HG02763 (cell line): ENCODE data around the gene FLT1.

Experiments used
- ATAC-seq: cut with Tn5 transposase; IDR thresholded peaks from one replicate; pipeline ENCODE4 v1.9.1; 2021; ENCODE audit warnings: mild to moderate bottlenecking, moderate library complexity; ENCODE audit not compliant: unreplicated experiment

Gene FLT1

DNA sequence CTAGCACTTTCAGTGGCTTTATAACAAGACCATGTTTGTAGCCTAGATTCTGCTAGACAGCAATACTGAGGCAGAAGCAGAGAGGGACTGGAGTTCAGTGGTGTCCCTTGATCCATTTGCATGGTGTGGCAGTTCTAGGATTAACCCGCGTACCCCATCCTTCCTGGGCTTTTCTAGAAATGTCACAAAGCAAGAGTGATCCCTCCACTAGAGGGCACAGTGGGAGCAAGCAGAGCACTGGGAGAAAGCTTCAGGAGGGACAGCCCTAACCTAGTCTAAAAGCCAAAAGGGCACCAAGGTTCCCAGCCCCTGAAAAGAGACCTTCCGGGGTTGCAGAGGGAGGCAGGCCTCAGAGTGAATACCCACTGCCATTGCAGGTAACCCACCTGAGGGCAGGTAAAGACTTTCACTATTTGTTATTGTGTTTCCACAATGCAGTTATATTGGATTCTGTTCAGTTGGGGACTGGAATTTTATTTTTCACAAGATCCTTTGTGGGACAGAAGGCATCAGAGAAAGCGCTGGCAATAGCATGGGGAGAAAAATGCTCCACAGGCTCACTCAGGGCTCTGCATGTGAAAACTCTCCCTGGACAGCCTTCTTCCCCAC is 170.6 kb downstream of the FLT1 start:
- no peak for ATAC-seq

DNA sequence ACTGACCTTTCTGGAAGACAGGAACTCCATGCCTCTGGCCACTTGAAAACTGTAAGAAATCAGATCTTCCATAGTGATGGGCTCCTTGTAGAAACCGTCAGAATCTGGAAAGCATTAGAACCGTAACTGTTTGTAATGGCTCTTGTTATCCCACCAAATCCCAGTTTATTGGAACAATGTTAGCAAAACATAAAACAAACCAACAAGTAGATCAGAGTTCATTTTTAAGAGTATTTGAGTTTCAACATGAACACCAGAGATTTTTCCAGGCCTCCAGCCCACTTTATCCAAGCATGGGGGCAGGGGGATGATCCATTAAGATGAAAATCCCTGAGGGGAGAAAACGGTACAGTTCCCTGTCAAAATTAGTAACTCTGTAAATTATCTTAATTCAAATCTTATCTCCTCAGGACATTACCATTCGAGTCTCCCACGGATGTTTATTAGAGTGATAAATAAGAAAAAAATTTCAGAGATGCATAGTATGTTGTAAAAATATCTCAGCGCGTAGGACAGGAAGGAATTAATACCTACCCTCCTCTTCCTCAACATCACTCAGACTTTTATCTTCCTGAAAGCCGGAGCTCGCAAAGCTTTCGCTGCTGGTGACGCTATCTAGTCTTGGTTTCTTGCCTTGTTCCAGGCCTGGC is 172.5 kb downstream of the FLT1 start:
- ATAC-seq: no peak

DNA sequence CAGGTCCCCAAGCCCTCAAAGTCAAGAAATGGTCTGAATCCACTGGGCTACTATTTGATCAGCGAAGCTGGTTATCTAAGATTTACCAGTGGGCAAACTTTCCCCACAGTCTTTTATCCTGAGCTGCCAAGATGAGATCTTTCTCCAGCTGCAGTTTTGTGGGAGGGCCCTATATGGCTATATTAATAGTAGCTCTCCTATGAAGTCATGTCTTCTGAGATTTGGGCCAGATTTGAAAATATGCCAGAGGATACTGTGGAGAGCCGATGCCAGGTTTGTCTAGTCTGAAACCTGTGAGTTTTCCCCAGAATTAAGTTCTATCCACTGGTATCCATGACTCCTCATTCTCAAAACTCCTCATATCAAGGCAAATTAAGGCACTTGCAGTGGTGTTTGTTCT is 173.2 kb downstream of the FLT1 start:
- no peak for ATAC-seq

DNA sequence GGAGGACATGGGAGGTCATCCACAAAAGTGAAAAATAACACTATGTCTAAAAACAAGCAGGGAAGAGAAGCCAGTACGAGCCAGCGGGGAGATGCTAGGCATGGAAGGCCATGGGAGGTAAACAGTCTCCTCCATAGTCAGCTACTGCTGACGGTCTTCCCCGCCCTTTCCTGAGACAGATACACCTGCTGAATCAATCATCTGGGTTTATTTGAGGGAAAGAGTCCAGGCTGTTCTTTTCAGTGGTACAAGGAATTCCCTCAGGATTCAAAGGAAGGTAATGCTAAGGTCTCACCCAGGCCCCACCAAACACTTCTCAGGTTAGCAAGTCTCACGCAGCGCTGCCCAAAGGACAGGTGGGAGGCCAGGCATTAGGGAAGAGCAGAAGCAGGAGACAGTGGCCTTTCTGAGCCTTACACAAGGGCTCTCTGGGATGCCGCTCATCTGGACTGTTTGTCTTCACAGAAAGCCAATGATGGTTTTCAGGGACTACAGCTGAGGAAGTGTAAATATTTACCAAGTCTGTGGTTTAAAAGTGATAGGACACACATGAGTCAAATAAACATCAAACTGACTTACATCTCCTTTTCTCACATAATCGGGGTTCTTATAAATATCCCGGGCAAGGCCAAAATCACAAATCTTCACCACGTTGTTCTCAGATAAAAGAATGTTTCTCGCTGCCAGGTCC is 173.9 kb downstream of the FLT1 start:
- no peak for ATAC-seq

DNA sequence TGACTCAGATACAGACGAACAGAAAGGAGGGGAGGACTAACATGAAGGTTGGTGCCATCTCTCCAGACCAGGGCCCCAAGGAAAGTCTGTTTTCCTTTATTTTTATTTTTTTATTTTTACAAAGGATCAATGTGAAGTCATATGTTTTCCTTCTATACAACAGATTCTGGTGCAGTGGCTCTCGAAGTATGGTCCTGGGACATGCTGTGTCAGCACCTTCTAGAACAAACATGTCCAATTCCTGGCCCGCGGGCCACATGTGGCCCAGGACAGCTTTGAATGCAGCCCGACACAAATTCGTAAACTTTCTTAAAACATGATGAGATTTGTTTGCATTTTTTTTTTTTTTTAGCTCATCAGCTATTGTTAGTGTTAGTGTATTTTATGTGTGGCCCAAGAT is 174.7 kb downstream of the FLT1 start:
- no peak for ATAC-seq

DNA sequence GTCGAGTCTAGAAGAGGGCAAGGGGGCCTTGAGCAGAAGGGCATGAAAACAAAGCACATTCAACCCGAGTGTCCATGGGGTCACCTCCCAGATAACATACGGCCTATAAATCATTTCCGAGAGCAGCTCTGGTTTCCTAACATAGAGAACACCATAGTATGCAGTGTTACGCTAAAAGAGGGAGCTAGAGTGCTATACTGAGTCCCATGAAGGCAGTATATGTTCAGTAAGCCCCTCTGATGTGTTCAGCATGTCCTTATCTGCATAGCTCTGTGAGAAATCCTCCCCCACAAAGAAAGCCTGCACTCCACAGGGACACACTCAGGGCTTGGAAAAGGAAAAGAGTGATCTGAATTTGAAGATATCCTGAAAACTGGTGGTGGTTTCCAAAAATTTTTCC is 175.4 kb downstream of the FLT1 start:
- no peak for ATAC-seq

DNA sequence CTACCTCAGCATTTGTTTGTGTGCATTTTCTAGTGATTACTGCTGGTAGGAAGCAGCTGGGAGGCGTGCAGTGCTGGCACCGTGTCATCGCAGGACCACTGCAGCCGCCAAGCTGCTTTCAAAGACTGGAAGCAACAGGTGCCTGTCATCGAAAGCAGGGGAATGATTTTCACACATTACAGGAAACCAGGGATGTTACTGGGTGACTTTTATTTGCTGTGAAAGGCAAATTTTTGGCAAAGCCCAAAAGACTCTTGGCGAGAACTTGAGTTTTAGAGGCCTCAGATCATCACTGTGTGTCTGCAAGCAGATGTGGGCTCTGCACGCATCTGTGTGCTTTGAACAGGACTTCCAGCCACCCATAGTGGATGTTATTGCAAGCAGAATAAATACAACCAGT is 176.4 kb downstream of the FLT1 start:
- no peak for ATAC-seq

DNA sequence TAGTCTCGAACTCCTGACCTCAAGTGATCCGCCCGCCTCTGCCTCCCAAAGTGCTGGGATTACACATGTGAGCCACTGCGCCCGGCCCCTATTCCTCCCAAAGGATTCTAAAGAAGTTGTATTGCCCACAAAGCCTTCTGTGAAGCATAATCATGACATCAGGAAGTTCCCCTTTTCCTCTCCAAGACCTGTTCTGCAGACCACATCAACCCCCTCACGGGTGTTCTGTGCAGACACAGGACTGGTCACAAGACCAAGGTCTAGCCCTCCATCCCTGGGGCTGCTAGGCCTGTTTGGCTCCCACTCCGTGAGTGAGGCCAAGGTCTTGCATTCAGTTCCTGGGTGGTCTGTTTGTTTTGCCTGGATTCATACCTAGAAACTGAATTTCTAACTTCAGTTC is 178.1 kb downstream of the FLT1 start:
- no peak for ATAC-seq

DNA sequence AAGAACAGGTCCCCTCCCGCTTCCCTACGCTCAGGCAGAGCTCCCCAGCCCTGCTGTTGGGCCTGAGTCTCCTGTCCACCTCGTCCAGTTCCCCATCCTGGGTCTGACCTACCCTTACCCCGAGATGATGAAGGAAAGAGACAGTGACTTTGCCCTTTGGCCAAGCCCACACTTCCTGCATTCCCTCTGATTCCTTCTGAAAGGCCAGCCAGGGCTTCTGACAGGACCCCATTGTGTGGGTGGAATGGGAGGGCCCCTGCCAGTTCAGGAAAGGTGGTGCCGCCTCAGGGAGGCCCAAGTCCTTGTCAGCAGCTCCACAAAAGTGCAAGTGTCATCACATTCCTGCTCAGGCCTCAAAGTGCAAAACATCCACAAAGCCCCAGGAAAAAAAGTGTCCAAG is 178.8 kb downstream of the FLT1 start:
- no peak for ATAC-seq

DNA sequence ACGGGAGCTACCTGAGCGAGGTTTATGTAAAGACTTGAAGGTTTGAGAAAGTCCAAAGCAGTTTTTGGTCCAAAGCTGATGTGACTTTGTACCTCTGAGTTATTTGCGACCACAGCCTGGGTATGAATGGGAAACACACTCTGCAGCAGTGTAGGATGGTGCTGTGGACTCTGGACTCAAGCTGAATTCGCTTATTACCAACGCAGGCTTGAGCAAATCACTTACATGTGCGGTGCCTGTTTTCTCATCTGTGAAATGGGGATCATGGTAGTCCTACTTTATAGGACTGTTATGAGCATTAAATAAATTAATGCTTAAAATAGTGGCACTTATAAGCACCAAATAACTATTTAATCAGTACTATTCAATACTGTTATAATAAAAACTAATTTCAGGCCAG is 180.0 kb downstream of the FLT1 start:
- no peak for ATAC-seq

DNA sequence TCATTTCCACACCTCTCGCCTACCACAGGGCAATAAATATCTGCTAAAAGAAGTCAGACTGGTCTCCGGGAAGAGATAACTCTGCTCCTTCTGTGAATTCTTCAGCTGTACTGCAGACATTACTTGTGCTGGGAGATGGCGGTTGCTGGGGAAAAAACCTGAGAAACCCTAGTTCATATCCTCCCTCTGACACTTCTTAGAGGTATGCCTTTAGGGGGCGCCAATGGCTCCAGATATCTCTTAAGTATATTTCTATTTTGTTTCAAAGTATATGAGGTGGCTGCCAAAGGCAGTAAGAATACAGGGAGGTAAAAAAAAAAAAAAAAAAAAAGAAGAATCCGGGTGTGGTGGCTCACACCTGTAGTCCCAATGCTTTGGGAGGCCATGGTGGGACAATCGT is 181.3 kb downstream of the FLT1 start:
- ATAC-seq: no peak

DNA sequence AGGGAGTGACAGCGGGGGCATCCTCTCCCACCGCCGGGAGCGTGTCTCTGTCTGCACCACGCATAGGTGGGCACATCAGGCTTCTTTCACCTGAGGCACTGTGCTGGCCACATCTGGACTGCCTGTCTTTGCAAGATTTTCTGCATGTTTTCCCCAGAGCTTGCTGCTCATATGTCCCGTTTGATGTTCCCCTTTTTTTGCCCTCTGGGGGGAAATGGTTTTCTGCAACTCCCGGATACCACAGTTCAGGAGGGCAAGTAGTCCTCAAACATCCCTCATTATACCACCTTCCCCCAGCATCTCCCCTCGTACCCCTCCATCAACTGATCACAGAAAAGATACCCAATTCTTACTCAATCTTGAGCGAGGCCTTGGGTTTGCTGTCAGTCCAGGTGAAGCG is 188.6 kb downstream of the FLT1 start:
- ATAC-seq: no peak

DNA sequence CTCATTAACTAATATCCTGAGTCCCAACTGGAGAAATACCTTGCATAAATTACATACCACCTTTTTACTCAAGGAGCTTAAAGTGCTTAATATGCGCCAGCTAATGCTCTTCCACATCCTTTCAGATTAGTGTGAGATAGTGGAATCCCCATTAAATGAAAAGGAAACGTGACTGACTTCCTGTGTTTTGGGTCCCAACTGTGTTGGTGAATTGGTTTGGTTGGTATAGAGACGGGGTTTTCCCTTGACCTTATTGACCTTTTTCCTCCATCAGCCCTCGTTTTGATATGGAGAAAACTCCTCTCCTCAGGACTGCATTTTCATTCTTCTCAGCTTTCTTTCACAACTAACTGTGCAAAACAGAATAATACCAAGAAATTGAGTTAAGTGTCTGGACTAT is 193.1 kb downstream of the FLT1 start:
- ATAC-seq: no peak

DNA sequence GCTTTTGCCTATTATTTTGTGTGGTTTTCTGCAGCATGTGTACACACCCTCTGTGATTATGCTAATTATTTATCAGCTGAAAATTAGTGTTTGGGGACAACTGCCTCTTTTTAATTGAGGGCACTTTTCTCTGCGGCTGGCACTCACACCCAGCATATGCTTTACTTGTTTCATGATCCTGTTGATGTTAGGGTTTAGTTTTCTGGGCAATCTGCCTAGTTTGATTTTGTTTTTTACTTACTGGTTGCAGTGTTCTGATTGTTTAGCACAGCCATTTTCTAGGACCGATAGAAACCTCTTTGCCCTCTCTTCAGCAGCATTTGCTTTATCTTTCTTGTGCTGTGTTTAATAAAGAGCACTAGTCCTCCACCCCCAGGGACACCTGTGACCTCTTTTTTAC is 195.0 kb downstream of the FLT1 start:
- ATAC-seq: no peak

DNA sequence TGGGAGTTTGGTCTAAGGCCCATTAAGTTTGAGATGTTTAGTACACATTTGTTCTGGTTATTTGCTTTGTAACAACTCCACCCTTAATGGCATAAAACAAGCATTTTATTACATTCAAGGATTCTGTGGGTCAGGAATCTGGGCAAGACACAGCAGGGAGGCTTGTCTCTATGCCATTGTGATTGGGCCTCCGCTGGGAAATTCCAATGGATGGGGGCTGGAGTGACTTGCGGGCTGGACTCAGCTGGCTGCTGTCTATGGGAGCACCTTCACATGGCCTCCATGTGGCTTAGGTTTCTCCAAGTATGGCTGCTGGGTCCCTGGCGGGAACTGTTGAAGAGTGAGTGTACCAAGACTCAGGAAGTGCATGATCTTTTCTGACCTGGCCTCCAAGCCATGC is 197.6 kb downstream of the FLT1 start:
- ATAC-seq: no peak

DNA sequence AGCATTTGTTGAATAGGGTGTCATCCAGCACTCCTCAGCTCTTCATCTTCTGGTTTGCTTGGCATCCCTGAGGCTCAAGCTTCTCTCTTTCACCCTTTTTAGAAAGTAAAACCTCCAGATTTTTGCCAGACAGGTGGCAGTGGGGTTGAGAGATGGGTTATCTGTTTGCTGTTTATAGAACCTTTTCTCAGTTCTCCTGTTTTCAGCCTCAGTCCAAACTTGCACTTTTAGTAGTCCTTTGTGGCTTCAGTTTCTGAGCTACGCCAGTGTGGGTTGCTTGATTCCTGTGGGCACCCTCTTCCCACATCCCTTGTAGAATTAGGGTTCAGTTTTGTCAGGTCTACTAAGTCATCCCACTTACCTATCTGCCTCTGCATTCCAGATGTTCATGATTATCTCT is 208.7 kb downstream of the FLT1 start:
- peak; percentile 52 for ATAC-seq

DNA sequence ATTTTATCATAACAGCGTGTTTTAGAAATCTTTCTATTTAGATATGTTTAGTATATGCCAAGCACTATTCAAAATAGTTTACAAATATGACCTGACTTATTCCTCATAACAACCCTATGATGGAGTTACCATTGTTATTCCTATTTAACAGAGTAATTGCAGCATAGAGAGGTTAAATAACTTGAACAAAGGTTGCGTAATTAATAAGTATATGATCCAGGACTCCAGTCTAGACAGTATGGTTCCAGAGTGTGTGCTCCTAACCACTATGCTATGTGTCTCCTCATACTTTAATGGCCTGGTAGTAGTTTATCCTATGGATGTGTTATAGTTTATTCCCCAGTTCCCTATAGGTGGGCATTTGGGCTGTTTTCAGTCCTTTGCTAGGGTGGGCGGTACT is 211.3 kb downstream of the FLT1 start:
- no peak for ATAC-seq

DNA sequence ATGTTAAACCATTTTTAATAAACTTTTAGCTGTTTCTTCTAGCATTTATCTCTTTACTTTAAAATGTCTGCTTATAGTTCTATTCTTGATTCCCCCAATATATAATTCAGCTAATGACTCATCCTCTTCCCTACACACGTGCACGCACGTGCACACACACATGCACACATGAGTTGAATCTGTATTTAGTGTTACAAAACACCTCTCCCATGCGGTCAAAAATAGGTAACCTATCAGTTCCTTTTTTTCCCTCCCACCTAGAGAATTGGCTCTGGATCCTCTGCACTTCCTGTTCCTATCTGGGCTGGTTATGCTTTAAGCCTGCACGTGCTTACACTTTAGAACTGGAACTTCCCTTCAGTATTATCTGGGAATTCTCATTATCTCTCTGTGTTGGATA is 212.5 kb downstream of the FLT1 start:
- no peak for ATAC-seq

DNA sequence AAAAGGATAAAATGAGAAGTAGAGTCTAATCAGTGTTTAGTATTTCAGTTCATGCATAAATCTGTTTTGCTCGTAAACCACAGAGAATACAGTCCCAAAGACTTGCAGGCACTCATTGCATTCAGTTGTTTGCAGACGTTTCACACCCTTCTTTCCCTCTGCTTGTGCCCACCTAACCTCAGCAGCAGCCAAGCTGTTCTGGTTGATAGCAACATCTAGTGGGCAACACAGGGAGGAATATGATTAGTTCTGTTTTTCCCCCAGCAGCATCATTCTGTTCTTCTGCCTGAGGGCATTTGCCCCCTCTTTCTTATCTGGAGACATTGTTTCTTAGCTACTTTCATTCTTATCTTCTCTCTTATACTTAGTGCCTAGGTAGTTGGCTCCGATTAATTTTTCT is 221.0 kb downstream of the FLT1 start:
- ATAC-seq: no peak

DNA sequence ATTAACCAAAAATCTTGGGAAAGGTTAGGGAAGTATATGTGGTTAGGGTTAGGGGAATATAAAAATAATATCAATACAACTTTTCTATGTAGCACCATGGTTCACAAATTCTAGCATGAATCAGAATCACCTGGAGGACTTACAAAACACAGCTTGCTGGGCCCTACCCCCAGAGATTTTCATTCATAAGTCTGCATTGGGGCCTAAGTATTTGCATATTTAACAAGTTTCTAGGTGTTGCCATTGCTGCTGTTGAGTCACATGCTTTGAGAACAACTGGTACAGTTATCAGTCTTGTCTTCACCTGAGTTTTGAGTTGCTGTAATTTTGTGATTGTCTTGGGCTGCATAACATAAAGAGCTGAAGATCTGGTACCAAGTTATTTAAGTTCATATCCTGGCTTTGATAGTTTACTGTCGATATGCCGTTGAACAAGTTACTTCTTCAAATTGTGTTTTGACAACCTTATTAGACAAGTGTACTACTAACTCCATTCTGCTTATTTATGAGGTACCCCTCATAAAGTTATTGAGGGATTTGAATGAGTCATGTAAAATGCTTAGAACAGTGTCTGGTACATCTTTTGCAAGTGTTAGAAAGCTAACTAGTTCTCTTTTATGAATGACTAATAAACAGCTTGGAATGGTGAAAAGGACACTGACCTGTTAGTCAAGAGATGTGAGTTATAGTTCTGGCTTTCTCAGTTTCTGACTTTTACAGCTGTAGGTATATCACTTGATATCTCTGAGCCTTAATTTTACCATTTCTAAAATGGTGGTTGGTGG is 223.7 kb downstream of the FLT1 start:
- ATAC-seq: no peak

DNA sequence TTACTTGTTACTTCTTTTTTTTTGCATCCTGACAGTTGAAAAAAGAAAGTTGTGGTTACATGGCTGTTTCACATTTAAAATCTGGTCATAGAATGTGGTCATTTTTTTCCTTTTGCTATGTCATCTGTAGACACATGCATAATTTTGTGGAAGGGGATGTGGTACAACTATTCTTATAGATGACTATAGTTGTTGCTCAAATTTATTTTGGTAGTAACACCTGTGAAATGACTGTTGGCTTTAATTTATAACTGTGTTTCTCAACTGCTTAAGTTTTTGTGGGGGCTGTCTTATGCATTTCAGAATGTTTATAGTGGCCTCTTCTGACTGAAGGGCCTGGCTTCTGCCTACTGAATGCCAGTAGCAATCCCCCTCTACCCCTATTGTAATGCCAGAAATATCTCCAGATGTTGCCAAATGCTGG is 226.1 kb downstream of the FLT1 start:
- ATAC-seq: peak; percentile 99

DNA sequence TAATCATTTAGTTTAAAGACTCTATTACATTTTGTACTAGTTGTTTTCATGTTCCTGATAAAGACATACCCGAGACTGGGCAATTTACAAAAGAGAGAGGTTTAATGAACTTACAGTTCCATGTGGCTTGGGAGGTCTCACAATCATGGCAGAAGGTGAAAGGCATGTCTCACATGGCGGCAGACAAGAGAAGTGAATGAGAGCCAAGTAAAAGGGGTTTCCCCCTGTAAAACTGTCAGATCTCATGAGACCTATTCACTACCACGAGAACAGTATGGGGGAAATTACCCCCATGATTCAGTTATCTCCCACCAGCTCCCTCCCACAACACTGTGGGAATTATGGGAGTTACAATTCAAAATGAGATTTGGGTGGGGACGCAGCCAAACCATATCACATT is 227.4 kb downstream of the FLT1 start:
- no peak for ATAC-seq
